ENCODE data around the gene WDFY4.

WDFY4 gene

DNA sequence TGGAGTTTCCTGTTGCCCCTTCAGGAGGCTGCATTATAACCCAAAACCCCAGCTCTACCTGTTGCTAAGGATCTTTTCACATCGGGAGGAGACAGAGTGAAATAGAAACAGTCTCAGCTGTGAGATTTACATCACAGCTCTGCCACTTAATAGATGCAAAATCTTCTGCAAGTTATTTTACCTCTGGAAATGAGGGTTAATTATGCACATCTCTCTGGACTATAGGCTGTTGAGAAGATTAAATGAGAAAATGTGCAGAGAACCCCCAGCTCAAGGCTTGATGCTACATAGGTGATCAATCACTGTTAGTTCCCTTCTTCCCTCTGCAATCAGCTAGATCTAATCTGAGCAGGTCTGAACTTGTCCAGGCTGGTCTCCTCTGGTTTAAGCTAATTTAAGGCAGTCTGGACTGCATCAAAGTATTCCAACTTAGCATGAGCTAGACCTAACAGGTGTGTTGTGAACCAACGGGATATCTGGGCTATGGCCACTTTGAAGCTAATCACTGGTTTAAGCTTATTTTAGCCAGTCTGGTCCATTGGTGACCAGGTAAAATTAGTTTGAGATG is 263.9 kb downstream of the WDFY4 start:
- DNase-seq, result no peak

- no peak for DNase-seq
Observed at GRCh38 chr10:48951707-48952106, 267.0 kb downstream of the WDFY4 start.

DNA sequence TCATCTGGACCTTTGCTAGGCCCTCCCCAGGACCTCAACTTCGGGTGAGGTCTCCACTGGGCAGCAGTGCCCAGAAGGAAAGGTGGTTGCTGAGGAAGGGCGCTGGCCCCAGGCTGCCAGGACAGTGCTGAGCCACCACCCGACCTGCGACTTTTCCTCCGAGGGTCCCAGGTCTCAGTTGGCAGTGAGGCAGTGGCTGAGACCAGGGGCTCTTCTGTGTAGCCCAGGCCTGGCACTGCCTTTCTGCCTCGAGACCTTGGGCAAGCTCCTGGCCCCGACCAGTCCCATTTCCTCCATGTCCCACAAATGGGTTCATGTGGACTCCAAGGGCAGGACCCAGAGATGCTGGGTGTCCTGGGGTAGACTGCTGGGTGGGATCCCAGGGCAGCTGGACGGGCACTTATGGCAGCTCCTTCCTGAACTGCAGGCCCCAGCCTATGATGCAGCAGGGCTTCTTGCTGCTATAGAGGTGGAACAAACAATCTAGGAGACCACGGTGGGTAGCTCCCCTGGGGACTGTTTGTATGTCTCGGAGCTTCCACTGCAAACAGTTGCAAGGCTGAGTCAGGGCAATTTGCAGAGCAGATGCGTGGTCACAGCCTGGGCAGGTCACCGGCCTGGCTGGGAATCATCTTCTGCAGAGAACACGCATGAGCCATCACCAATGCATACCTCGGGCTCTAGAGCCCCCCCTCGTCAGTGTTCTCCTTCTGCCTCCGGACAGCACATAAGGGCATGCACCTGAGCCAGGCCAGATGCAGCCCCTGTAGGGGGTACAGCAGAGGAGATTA is 272.9 kb downstream of the WDFY4 start:
- DNase-seq, result no peak

DNA sequence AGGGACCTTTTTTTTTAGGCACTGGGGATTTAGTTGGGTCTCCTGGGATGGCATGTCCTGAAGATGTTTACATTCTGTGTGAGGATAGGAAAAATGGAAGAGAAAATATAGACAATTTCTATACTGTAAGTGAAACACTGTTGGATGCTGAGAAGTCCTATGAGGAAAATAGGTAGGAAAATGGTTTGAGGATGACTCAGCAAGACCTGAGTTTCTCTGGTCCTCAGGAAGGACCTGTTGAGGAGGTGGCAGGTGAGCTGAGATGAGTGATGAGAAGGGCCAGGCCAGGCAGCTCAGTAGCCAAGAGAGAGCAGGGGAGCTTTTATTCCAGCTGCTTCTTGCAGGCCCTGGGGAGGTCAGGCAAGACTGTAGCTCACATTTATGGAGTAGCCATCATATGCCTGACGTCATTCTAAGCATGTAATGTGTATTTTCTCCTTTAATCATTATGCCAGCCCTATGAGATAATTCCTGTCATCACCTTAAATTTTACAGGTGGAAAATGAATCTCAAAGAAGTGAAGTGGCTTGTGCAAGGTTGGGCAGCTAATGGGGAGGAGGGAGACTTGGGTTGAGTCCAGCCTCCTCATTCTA is 274.0 kb downstream of the WDFY4 start:
- no peak for DNase-seq

GRCh38 chr10:48964038-48964437 is 279.4 kb downstream of the WDFY4 start:
- no peak for DNase-seq

GRCh38 chr10:48965460-48965859 is 280.8 kb downstream of the WDFY4 start:
- DNase-seq, result no peak

GRCh38 chr10:48968036-48968435 is 283.4 kb downstream of the WDFY4 start:
- DNase-seq, result no peak

DNA sequence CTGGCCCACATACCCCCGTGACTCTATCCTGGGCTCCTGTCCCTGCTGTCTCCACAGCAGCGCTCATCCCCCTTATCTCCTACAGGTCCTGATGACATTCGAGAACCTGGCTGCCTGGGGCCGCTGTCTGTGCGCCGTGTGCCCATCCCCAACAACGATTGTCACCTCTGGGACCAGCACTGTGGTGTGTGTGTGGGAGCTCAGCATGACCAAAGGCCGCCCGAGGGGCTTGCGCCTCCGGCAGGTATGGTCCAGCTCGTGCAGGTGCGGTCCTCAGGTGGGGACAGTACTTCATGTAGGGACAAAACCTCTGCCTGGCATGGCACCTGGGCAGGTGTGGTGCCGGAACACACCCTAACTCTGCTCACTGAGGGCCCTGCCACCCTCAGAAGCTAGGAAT is 285.4 kb downstream of the WDFY4 start:
- DNase-seq, result no peak

DNA sequence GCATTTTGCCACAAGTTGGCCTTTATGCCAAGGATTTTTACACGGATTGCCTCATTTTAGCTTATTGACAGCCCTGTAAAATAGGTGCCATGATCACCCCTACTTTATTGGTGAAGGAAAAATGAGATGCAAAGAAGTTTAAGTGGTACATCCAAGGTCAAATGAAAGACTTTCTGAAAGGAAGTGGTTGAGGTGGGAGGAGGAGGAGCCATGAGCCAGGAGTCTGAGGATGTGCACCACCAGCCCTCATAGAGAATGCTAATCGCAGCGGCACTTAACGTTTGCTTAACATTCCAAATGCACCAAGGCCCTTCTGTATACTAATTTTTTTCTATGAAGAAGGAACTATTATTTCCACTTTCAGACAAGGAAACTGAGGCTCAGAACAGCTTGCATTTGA is 286.0 kb downstream of the WDFY4 start:
- DNase-seq, result no peak

DNA sequence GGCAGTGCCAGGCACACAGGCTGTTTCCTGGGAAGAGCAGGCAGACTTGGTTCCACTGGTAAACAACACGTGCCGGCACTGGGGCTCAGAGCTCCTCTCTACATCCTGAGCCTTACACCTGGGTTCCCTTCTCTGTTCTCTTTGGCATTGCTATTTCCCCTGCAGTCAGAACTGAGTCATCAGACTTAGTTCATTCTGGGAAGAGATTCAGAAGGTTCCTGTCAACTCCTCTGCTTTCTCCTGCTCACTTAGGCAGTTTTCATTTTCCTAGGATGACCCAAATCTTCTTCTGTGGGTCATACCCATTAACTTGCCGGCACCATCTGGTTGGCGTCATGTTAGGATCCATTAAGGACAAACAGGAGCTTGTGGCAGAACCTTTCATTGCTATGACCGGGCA is 288.4 kb downstream of the WDFY4 start:
- DNase-seq, result no peak

GRCh38 chr10:48974510-48975156 is 290.0 kb downstream of the WDFY4 start:
- no peak for DNase-seq

DNA sequence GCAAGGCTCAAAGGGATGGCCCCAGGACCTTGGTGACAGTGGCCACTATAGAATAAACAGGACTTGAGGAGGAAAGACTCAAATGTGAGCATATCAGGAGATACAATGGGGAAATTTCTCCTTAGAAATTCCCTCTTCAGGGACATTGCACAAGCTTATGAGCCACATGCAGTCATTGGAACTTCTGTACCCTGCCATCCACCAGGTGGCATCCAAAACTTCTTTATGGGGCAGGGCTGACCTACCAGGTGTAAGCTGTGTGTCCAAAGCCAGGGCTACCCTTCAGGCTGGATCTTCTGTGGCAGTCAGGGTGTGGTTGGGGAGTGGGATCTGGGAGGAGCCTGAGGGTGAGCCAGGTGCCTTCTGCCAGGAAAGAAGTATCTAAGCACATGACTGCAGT is 291.5 kb downstream of the WDFY4 start:
- DNase-seq, result no peak

DNA sequence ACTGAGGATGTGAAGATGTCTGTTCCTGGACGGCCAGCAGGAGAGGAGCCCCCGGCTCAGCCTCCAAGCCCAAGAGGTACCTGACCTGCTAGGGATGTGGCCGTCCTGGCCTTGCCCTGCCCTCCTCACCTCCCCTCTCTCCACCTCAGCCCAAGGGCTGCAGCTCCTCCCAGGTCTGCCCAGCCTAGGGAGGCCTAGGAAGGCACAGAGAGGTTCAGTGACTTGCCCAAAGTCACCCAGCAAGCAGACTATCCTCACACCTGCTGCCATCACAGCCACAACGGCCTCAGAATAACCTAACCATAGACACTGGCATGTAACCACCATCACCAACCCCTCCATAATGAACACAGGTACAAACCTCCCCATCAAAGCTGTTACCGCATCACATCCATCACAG is 293.6 kb downstream of the WDFY4 start:
- no peak for DNase-seq

GRCh38 chr10:48981310-48981907 is 296.7 kb downstream of the WDFY4 start:
- no peak for DNase-seq

- DNase-seq, result no peak
Observed at GRCh38 chr10:48982584-48982983, 297.9 kb downstream of the WDFY4 start.

DNA sequence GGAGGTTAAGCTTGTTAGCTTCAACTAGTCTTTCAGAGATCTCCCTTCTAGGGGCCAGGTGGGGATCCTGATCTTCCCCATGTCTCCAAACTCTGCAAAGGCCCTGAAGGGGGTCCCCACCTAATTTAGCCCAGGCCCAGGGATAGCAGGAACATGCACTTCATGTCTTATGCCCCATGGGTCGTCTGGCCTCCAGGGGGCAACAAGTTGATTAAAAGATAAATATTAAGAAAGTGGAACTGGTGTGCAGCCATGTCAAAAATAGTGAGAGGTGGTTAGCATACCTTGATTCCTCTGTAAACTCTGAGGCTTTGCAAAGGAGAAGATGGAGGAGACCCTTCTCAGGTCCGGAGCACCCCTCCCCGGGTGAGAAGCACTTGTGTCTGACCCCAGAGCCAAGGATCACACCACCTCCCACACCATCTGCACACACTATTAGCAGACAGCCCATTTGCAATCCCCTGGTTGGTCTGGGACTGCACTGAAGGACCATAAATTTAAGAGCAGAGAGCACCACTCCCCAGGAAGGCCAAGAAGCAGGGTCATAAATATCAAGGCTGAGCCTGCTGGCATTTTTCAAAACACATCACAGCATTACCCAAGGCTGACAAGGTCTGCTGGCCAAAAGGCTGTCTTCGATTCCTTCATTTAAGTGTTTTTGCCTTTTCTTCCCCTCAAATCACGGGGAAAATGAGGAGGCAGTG is 299.1 kb downstream of the WDFY4 start:
- no peak for DNase-seq

DNA sequence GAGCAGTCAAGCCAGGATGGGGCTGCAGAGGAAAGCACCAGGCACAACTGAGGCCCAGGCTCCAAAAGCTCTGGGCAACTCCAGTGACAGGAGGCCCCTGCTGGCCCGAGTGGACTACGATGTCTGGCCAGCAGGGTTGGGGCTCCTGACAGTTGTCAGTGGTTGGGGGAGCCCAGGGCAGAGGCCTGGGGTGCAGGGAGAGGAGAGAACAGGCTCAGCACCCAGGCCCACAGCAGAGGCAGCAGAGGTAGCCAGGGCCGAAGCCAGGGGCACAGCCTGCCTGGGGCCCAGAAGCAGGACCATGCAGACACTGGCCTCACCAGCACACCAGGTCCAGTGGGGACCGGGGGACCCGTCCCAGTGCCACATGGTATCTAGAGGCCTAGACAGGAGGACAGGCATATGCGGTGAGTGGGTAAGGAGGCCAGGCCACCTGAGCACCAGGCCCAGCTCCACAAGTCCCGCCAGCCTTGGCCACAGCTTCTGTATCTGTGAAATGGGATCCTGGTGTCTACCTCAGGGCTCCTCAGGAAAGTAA is 301.0 kb downstream of the WDFY4 start:
- no peak for DNase-seq

- DNase-seq, result no peak
Observed at GRCh38 chr10:48990226-48990625, 305.6 kb downstream of the WDFY4 start.

DNA sequence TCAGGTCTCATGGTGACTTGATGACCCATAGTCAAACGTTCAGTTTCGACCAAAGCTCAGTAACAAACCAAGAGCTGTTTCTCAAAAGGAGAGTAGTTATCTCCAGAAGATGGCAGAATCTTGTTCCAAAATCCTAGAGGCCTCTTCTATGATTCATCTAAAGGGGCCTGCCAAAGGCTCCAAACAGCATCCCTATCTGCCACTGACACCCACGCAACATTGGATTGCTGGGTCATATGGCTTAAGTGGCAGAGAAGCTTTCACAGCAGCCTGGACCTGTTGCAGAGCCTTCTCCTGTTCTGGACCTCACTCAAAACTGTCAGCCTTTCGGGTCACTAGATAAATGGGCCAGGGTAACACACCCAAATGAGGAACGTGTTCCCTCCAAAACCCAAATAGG is 309.0 kb downstream of the WDFY4 start:
- no peak for DNase-seq

DNA sequence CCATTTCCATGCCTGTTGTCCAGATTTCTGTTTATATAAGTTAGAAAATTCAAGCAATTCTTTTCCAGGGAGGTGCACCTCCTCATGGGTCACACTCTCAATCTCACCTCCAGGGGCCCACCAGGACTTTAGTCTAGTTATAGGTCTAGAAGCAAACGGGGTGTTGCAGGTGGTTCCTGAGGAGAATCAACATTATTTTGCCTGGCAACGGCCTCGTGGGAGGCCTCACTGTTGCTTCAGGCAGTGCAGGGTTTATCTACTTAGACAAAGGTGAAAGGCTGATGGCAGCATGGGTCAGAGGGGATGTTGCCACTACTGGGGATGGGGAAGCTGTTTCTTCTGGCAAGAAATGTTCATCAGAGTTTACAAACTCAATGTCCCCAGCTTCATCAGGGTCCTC is 311.7 kb downstream of the WDFY4 start:
- DNase-seq, result no peak

DNA sequence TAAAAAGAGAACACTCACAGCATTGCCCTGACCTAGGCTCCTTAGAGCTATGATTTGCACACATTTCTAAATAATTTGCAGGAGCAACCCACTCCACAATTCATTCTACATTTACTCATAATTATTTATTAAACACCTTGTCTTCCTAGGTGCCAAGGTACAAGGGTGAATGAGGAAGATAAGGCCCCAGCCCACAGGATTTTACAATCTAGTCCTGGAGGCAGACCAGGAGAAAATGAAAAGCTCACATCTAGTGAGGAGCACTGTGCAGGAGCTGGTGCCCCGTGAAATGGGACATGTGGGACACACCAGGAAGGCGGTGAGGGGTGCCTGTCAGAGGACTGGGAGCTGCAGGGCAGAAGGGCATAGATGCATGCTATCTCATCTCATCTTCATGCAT is 314.7 kb downstream of the WDFY4 start:
- no peak for DNase-seq
